Forelimb muscle (tissue), 1 donor: Measurements from ENCODE around the gene CLCN3. TPM values are rescaled to one million over a fixed set of nuclear protein-coding genes. Genes with fewer than 3 reads are reported as not detected.
"Not testable (repeated sequence)": the region's sequence is repeated elsewhere in the genome, so short reads cannot be mapped to it uniquely, and the experiment has no call there.

Experiments used
- DNase-seq: peaks from one replicate; pipeline ENCODE4 v3.0.0-alpha.2; 2013; ENCODE audit warnings: low read depth
- polyA plus RNA-seq: library from polyadenylated mRNA; unstranded; fragments of 120-200 nt; gene quantifications from one replicate; pipeline ENCODE4 v1.2.1, GENCODE V29; 2013; ENCODE audit not compliant: insufficient read length

CLCN3 gene
- polyA plus RNA-seq, 1 donor, result 26.9 TPM

- DNase-seq, result no peak
Observed at GRCh38 chr4:169617306-169617705, 3.1 kb upstream of the CLCN3 start.

- no peak for DNase-seq
Observed at GRCh38 chr4:169618286-169618685, 2.1 kb upstream of the CLCN3 start.

GRCh38 chr4:169618986-169619385 lies 1.4 kb upstream of the CLCN3 start:
- no peak for DNase-seq

- no peak for DNase-seq
Observed at GRCh38 chr4:169619518-169619957, 840 bp upstream of the CLCN3 start.

GRCh38 chr4:169620880-169621248 lies 486 bp downstream of the CLCN3 start:
- DNase-seq, result no peak

- DNase-seq, result no peak
Observed at GRCh38 chr4:169621731-169622492, 1.5 kb downstream of the CLCN3 start.

- DNase-seq, result no peak
Observed at GRCh38 chr4:169622566-169622965, 2.2 kb downstream of the CLCN3 start.

- DNase-seq, result not testable (repeated sequence)
Observed at GRCh38 chr4:169624012-169624411, 3.6 kb downstream of the CLCN3 start.

GRCh38 chr4:169625886-169626285 lies 5.5 kb downstream of the CLCN3 start:
- no peak for DNase-seq

GRCh38 chr4:169626331-169627282 lies 6.2 kb downstream of the CLCN3 start:
- DNase-seq, result no peak

- DNase-seq, result no peak
Observed at GRCh38 chr4:169627307-169627706, 6.9 kb downstream of the CLCN3 start.

GRCh38 chr4:169628579-169628978 lies 8.2 kb downstream of the CLCN3 start:
- no peak for DNase-seq

GRCh38 chr4:169630069-169630468 lies 9.7 kb downstream of the CLCN3 start:
- no peak for DNase-seq

GRCh38 chr4:169632896-169633295 lies 12.5 kb downstream of the CLCN3 start:
- DNase-seq, result no peak

- DNase-seq, result no peak
Observed at GRCh38 chr4:169634975-169635374, 14.6 kb downstream of the CLCN3 start.

- DNase-seq, result no peak
Observed at GRCh38 chr4:169640261-169640870, 20.0 kb downstream of the CLCN3 start.

- no peak for DNase-seq
Observed at GRCh38 chr4:169644802-169645201, 24.4 kb downstream of the CLCN3 start.

GRCh38 chr4:169645627-169646026 lies 25.2 kb downstream of the CLCN3 start:
- DNase-seq, result no peak

GRCh38 chr4:169649545-169650226 lies 29.3 kb downstream of the CLCN3 start:
- DNase-seq, result no peak

GRCh38 chr4:169650227-169650936 lies 30.0 kb downstream of the CLCN3 start:
- DNase-seq, result no peak

- DNase-seq, result no peak
Observed at GRCh38 chr4:169652535-169652934, 32.2 kb downstream of the CLCN3 start.
